Nephron progenitor cell (in vitro differentiated cells): ENCODE data around the gene FKBP4.

ENCODE experiments used
- DNase-seq: peaks from one replicate; pipeline ENCODE4 v3.0.0; 2021
- H3K27ac Mint-ChIP-seq: 2 replicates; pipeline ENCODE4 v1.8.0; 2021; ENCODE audit warnings: mild to moderate bottlenecking, moderate library complexity, mixed read lengths
- H3K27me3 Mint-ChIP-seq: 2 replicates; pipeline ENCODE4 v1.8.0; 2021; ENCODE audit warnings: mild to moderate bottlenecking, low read depth, mixed read lengths; ENCODE audit not compliant: poor library complexity
- H3K36me3 Mint-ChIP-seq: 2 replicates; pipeline ENCODE4 v1.8.0; 2021; ENCODE audit warnings: low read depth, mixed read lengths
- H3K4me1 Mint-ChIP-seq: 2 replicates; pipeline ENCODE4 v1.8.0; 2021; ENCODE audit warnings: mixed read lengths
- H3K4me3 Mint-ChIP-seq: 2 replicates; pipeline ENCODE4 v1.8.0; 2021; ENCODE audit warnings: mild to moderate bottlenecking, moderate library complexity, mixed read lengths
- H3K9me3 Mint-ChIP-seq: 2 replicates; pipeline ENCODE4 v1.8.0; 2021; ENCODE audit warnings: mild to moderate bottlenecking, moderate library complexity, mixed read lengths
- CTCF ChIP-seq: fragments of 200-600 bp; sonication (generic); IDR thresholded peaks from 2 replicates; pipeline ENCODE4 v1.5.0; 2021; ENCODE audit warnings: antibody characterized with exemption

FKBP4 gene

GRCh38 chr12:2794191-2794735 lies 507 bp upstream of the FKBP4 start:
- Mint-ChIP-seq H3K36me3 (peaks cover 26% of the 10 kb centered on the region), H3K4me1 (peaks cover 45% of the 10 kb centered on the region), H3K4me3 (peak overlapping the region; percentile 77), H3K27me3 (peaks cover 22% of the 10 kb centered on the region), H3K9me3 (no peaks in the 10 kb centered on the region), H3K27ac (no peak overlapping the region)
- no peak for TF ChIP-seq CTCF
- DNase-seq: no peak

- peaks cover 39% of the 10 kb centered on the region for H3K36me3 Mint-ChIP-seq
- TF ChIP-seq CTCF: no peak
- DNase-seq: peak; percentile 77
- peak overlapping the region; percentile 32 for H3K27ac Mint-ChIP-seq
- no peaks in the 10 kb centered on the region for H3K9me3 Mint-ChIP-seq
- H3K4me3 Mint-ChIP-seq: peak overlapping the region; percentile 95
- peaks cover 16% of the 10 kb centered on the region for H3K27me3 Mint-ChIP-seq
- H3K4me1 Mint-ChIP-seq: peaks cover 45% of the 10 kb centered on the region
These were observed 769 bp downstream of the FKBP4 start for GRCh38 chr12:2795291-2796186.

- peak overlapping the region; percentile 95 for H3K4me3 Mint-ChIP-seq
- peak overlapping the region; percentile 32 for H3K27ac Mint-ChIP-seq
- DNase-seq: no peak
- no peaks in the 10 kb centered on the region for H3K9me3 Mint-ChIP-seq
- H3K36me3 Mint-ChIP-seq: peaks cover 46% of the 10 kb centered on the region
- H3K27me3 Mint-ChIP-seq: peaks cover 9% of the 10 kb centered on the region
- H3K4me1 Mint-ChIP-seq: peaks cover 39% of the 10 kb centered on the region
- TF ChIP-seq CTCF: no peak
These were observed 1.5 kb downstream of the FKBP4 start for GRCh38 chr12:2796187-2796666.

DNA sequence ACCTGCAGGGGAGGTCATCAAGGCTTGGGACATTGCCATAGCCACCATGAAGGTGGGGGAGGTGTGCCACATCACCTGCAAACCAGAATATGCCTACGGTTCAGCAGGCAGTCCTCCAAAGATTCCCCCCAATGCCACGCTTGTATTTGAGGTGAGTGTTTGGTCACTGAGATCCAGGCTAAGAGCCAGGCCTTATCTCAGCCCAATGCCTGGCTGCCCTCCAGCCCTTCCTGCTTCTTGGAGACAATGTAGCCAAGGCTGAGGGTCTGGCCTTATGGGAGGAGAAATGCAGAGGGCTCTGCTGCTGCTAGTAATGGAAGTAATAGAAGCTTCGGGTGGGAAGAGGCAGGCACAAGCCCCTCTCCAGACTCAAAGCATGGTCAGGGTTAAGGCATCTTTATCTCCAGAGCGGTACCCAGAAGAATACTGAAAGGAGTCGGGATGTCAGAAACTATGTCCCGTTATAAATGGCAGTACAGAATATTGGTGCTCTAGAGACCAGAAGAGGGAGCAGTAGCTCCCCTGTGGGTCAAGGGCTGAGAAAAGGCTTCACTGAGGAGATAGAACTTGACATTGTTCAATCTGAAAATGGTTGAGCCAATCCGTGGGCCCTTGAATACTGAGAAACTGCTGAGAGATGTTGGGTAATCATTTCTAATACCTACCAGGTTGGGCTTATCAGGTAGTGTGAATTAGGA lies 3.1 kb downstream of the FKBP4 start:
- H3K36me3 Mint-ChIP-seq: peaks cover 60% of the 10 kb centered on the region
- peak overlapping the region; percentile 95 for H3K4me3 Mint-ChIP-seq
- peak; percentile 13 for TF ChIP-seq CTCF
- DNase-seq: no peak
- no peaks in the 10 kb centered on the region for H3K9me3 Mint-ChIP-seq
- H3K4me1 Mint-ChIP-seq: peaks cover 28% of the 10 kb centered on the region
- H3K27ac Mint-ChIP-seq: peak overlapping the region; percentile 90
- peaks cover 6% of the 10 kb centered on the region for H3K27me3 Mint-ChIP-seq

- no peak overlapping the region for H3K27ac Mint-ChIP-seq
- TF ChIP-seq CTCF: no peak
- H3K9me3 Mint-ChIP-seq: no peaks in the 10 kb centered on the region
- H3K36me3 Mint-ChIP-seq: peaks cover 78% of the 10 kb centered on the region
- no peak for DNase-seq
- H3K4me1 Mint-ChIP-seq: peaks cover 30% of the 10 kb centered on the region
- H3K4me3 Mint-ChIP-seq: no peak overlapping the region
- no peaks in the 10 kb centered on the region for H3K27me3 Mint-ChIP-seq
These were observed 5.3 kb downstream of the FKBP4 start for GRCh38 chr12:2800046-2800570.
